Heart right ventricle (tissue), 16 donors: ENCODE data around the gene PIK3R2. TPM values are rescaled to one million over a fixed set of nuclear protein-coding genes. Genes with fewer than 3 reads are reported as not detected.

ENCODE experiments used
- ATAC-seq, 8 donors: fragments of 200-7000 bp; cut with Tn5 transposase; one replicate each; pipeline ENCODE4 v1.9.1; 2020; ENCODE audit warnings: mild to moderate bottlenecking in 8 of 8, moderate library complexity in 8 of 8, moderate number of reproducible peaks in 1 of 8
- DNase-seq, 2 donors: peaks; one replicate each; pipeline ENCODE4 v3.0.0-alpha.2; 2020
- H3K27ac ChIP-seq, 10 donors: fragments of 200-600 bp; sonication (generic) in 2 of 10; one replicate each; pipeline versions ENCODE4 v1.5.0 to v1.8.0; 2020 to 2022; ENCODE audit warnings: mild to moderate bottlenecking in 3 of 10
- H3K27me3 ChIP-seq, 7 donors: fragments of 200-600 bp; one replicate each; pipeline ENCODE4 v1.8.0; 2021 to 2022; ENCODE audit warnings: mild to moderate bottlenecking in 2 of 7
- H3K36me3 ChIP-seq, 9 donors: fragments of 200-600 bp; sonication (generic) in 1 of 9; one replicate each; pipeline versions ENCODE4 v1.5.0 to v1.8.0; 2020 to 2022; ENCODE audit warnings: mild to moderate bottlenecking in 2 of 9
- H3K4me1 ChIP-seq, 9 donors: fragments of 200-600 bp; sonication (generic) in 1 of 9; one replicate each; pipeline versions ENCODE4 v1.5.0 to v1.8.0; 2020 to 2022; ENCODE audit warnings: mild to moderate bottlenecking in 4 of 9
- H3K4me3 ChIP-seq, 10 donors: fragments of 200-600 bp; sonication (generic) in 2 of 10; one replicate each; pipeline versions ENCODE4 v1.5.0 to v1.8.0; 2020 to 2022; ENCODE audit warnings: mild to moderate bottlenecking in 7 of 10, moderate library complexity in 2 of 10
- H3K9me3 ChIP-seq, 11 donors: fragments of 200-600 bp in 10 of 11; sonication (generic) in 2 of 11; one replicate each; pipeline versions ENCODE4 v1.5.0 to v1.8.0; 2013 to 2022; ENCODE audit warnings: mild to moderate bottlenecking in 2 of 11, control low read depth in 1 of 11, moderate library complexity in 1 of 11
- WGBS, 2 donors: extraction: QIAGEN DNeasy Blood & Tissue Kit; methylation state at CpG; one replicate each; pipeline ENCODE4 v1.1.7; 2013; ENCODE audit warnings: inconsistent platforms in 1 of 2; 5-methylcytosine and 5-hydroxymethylcytosine counted together
- intact Hi-C, 10 donors: fragments of 100-400 bp; cut with DNase I; formaldehyde crosslinking; loops; one replicate each; pipeline versions ENCODE4 v1.11.1 to v1.14.2; 2022
- polyA plus RNA-seq, 2 donors: library from polyadenylated mRNA; stranded (reverse); fragments of 200-250 nt; gene quantifications; one replicate each; pipeline ENCODE4 v1.2.3, GENCODE V29; 2013
- total RNA-seq, 10 donors: library from RNA; stranded (reverse); fragmentation: NEBNext Ultra II Directional in 3 of 10; extraction: Animal tissue kit (Norgen Biotek cat#: 25700) in 3 of 10; gene quantifications; one replicate each; pipeline versions ENCODE4 v1.2.1 to v1.2.4, GENCODE V29; 2021 to 2023
- TF ChIP-seq, protein P1 (sequence below), 9 donors: fragments of 200-600 bp; sonication (generic) in 2 of 9; IDR thresholded peaks; one replicate each; pipeline versions ENCODE4 v1.5.0 to v1.8.0; 2021 to 2022; ENCODE audit warnings: antibody characterized with exemption in 9 of 9, mild to moderate bottlenecking in 5 of 9, moderate library complexity in 1 of 9
- donor health status: Arrhythmogenic right ventricular cardiomyopathy.
- donor health status: ischemic (EF 13 %, LVEDD 7.1; RV severe dilation, severe dysfunction).
- donor health status: healthy with polysubstance abuse.
- donor health status: DM: no; HTN: yes; CAD: no.
- donor health status: DM: no; HTN: no; CAD: no.
- donor health status: ischemic (EF 25% LVEDD 6.9; RV normal size, moderate dysfunction).
- donor health status: ischemic (EF 25% LVEDD 5.7; RV mildly dilated, moderate dysfunction).
- donor health status: healthy.
- donor health status: DM: yes; HTN: yes; CAD: no.
- donor health status: Ischemic cardiomyopathy.
- donor health status: ischemic (EF 35%, LVEDD 5.7; RV mildly dilated, moderate dysfunction).
- donor health status: nonischemic (EF 11% LVEDD 7.7; RV severe dilation, severe dysfunction).
- donor health status: DM: yes; HTN: yes; CAD: no.
- donor health status: PGD.
- donor health status: ischemic (EF 29% LVEDD 5.4; RV normal size, mild dysfunction).
- donor health status: nonischemic (EF 23%, LVEDD 6.1; RV moderate dilation, normal function).

PIK3R2 gene
- total and polyA plus RNA-seq, 12 donors, result 2.3 to 29.1 (median 21.7) TPM

- H3K27me3 ChIP-seq, result no peaks in the 10 kb centered on the region
- H3K36me3 ChIP-seq, result peaks cover 0 to 34% (median 0%) of the 10 kb centered on the region in 9 donors
- peak overlapping the region in 1 of 10 donors; percentile 84 for H3K27ac ChIP-seq
- intact Hi-C loops, result loop anchor here in 7 of 10 donors (5.0 to 10.0 kb wide), 7 partner anchors 33 to 205 kb away; partner anchors contain the start of genes PIK3R2 (in 2 of the 7) and LSM4 (in 1 of the 7)
- TF ChIP-seq, protein P1, sequence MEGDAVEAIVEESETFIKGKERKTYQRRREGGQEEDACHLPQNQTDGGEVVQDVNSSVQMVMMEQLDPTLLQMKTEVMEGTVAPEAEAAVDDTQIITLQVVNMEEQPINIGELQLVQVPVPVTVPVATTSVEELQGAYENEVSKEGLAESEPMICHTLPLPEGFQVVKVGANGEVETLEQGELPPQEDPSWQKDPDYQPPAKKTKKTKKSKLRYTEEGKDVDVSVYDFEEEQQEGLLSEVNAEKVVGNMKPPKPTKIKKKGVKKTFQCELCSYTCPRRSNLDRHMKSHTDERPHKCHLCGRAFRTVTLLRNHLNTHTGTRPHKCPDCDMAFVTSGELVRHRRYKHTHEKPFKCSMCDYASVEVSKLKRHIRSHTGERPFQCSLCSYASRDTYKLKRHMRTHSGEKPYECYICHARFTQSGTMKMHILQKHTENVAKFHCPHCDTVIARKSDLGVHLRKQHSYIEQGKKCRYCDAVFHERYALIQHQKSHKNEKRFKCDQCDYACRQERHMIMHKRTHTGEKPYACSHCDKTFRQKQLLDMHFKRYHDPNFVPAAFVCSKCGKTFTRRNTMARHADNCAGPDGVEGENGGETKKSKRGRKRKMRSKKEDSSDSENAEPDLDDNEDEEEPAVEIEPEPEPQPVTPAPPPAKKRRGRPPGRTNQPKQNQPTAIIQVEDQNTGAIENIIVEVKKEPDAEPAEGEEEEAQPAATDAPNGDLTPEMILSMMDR (IDR thresholded peaks at IDR 0.05), result no peak
- peaks cover 0 to 3% (median 0%) of the 10 kb centered on the region in 11 donors for H3K9me3 ChIP-seq
- 83 to 85% methylated on average over 14 of the region's 14 CpGs for WGBS, 2 donors
- H3K4me1 ChIP-seq, result peaks cover 4 to 40% (median 23%) of the 10 kb centered on the region in 9 donors
- ATAC-seq (no peak), DNase-seq (no peak)
- peak overlapping the region in 1 of 10 donors; percentile 83 for H3K4me3 ChIP-seq
Measured at GRCh38 chr19:18119717-18120105, 33.3 kb upstream of the PIK3R2 start.

- Histone ChIP-seq H3K27ac (peak overlapping the region in 1 of 10 donors; percentile 84), H3K36me3 (peaks cover 0 to 38% (median 0%) of the 10 kb centered on the region in 9 donors), H3K4me1 (peaks cover 4 to 40% (median 23%) of the 10 kb centered on the region in 9 donors), H3K9me3 (peaks cover 0 to 3% (median 0%) of the 10 kb centered on the region in 11 donors), H3K4me3 (no peak overlapping the region), H3K27me3 (no peaks in the 10 kb centered on the region)
- ATAC-seq (no peak), DNase-seq (no peak)
- intact Hi-C loops, result loop anchor here in 2 of 10 donors (5.0 kb wide), 2 partner anchors 37 to 132 kb away; no protein-coding TSS in a partner anchor
- whole genome bisulfite sequencing, 2 donors, result 72 to 76% methylated on average over 1 of the region's 1 CpG
- TF ChIP-seq, protein P1 (IDR thresholded peaks at IDR 0.05), result no peak
Measured at GRCh38 chr19:18120127-18120526, 32.8 kb upstream of the PIK3R2 start.

DNA sequence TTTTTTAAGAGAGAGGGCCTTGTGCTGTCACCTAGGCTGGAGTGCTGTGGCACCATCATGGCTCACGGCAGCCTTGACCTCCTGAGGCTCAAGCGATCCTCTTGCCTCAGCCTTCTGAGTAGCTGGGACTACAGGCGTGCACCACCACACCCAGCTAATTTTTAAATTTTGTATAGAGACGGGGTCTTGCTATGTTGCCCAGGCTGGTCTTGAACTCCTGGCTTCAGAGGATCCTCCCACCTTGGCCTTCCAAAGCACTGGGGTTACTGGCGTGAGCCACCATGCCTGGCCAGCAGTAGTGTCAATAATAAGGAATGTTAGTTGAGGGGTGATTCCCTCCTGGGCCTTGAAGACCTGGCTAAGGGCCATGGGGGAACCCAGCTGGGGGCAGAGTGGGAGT is 31.8 kb upstream of the PIK3R2 start:
- ATAC-seq (no peak), DNase-seq (no peak)
- TF ChIP-seq, protein P1 (IDR thresholded peaks at IDR 0.05), result no peak
- H3K36me3 ChIP-seq, result peaks cover 0 to 48% (median 0%) of the 10 kb centered on the region in 9 donors
- no peaks in the 10 kb centered on the region for H3K27me3 ChIP-seq
- WGBS, 2 donors, result 96 to 98% methylated on average over 5 of the region's 5 CpGs
- no peak overlapping the region for H3K4me3 ChIP-seq
- no peak overlapping the region for H3K27ac ChIP-seq
- peaks cover 0 to 3% (median 0%) of the 10 kb centered on the region in 11 donors for H3K9me3 ChIP-seq
- peaks cover 4 to 40% (median 23%) of the 10 kb centered on the region in 9 donors for H3K4me1 ChIP-seq
- intact Hi-C loops, result loop anchor here in 2 of 10 donors (5.0 kb wide), 2 partner anchors 36 to 131 kb away; no protein-coding TSS in a partner anchor

DNA sequence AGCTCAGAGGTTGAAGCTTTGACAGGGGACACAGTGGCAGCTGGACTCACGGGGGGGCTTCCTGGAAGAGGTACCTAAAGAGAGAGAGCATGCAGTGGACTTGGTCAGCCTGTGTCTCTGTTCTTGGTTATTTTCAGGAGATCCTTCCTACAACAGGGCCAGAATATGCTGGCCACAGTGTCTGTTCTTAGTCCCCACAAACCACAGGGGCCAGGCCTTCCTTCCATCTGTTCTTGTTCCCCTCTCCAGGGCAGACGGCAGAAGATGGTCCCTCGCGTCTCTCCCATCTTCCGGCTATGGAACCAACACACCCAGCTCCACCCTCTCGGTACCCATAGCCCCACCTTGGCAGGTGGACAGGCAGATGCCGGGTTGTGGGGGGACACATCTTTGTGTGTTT is 30.5 kb upstream of the PIK3R2 start:
- Histone ChIP-seq H3K4me3 (no peak overlapping the region), H3K27me3 (no peaks in the 10 kb centered on the region), H3K27ac (peak overlapping the region in 2 of 10 donors; percentile 35 to 77), H3K4me1 (peaks cover under 1 to 34% (median 18%) of the 10 kb centered on the region in 9 donors), H3K36me3 (peaks cover 0 to 57% (median 0%) of the 10 kb centered on the region in 9 donors), H3K9me3 (peaks cover 0 to 3% (median 0%) of the 10 kb centered on the region in 11 donors)
- TF ChIP-seq, protein P1 (IDR thresholded peaks at IDR 0.05), result no peak
- DNase-seq (no peak), ATAC-seq (no peak)
- WGBS, 2 donors, result 90 to 94% methylated on average over 7 of the region's 7 CpGs
- intact Hi-C loops, result loop anchor here in 2 of 10 donors (5.0 kb wide), 2 partner anchors 35 to 130 kb away; no protein-coding TSS in a partner anchor
